Trophoblast cell (in vitro differentiated cells and primary cell): ENCODE data around the gene SSC4D.

Source experiments
- DNase-seq, 2 donors: peaks; one replicate each; pipeline ENCODE4 v3.0.0-alpha.2; 2016
- H2AFZ ChIP-seq: 2 replicates; pipeline ENCODE4 v1.6.1; 2013; ENCODE audit warnings: low read length, moderate library complexity, mild to moderate bottlenecking; ENCODE audit not compliant: insufficient read depth, poor library complexity
- H2AK5ac ChIP-seq: 2 replicates; pipeline ENCODE4 v1.6.1; 2013; ENCODE audit warnings: mild to moderate bottlenecking, low read length
- H2BK120ac ChIP-seq: 2 replicates; pipeline ENCODE4 v1.6.1; 2013; ENCODE audit warnings: low read length, mild to moderate bottlenecking, moderate library complexity; ENCODE audit not compliant: insufficient read depth, poor library complexity
- H2BK12ac ChIP-seq: 2 replicates; pipeline ENCODE4 v1.6.1; 2013; ENCODE audit warnings: mild to moderate bottlenecking, low read length, moderate library complexity
- H2BK5ac ChIP-seq: 2 replicates; pipeline ENCODE4 v1.6.1; 2013; ENCODE audit warnings: low read length, low read depth, moderate library complexity, mild to moderate bottlenecking; ENCODE audit not compliant: poor library complexity
- H3K14ac ChIP-seq: 2 replicates; pipeline ENCODE4 v1.6.1; 2013; ENCODE audit warnings: mild to moderate bottlenecking, low read length
- H3K18ac ChIP-seq: 2 replicates; pipeline ENCODE4 v1.6.1; 2013; ENCODE audit warnings: mild to moderate bottlenecking, low read length
- H3K23ac ChIP-seq: 2 replicates; pipeline ENCODE4 v1.6.1; 2013; ENCODE audit warnings: low read length
- H3K27ac ChIP-seq: 2 replicates; pipeline ENCODE4 v1.5.1; 2013; ENCODE audit warnings: low read depth, mild to moderate bottlenecking, inconsistent platforms, low read length, moderate library complexity
- H3K27me3 ChIP-seq: 2 replicates; pipeline ENCODE4 v1.6.1; 2013; ENCODE audit warnings: inconsistent platforms, mild to moderate bottlenecking, low read length, moderate library complexity; ENCODE audit not compliant: insufficient read depth
- H3K36me3 ChIP-seq, 2 experiments: 1 replicate in 1 of 2; 2 replicates in 1 of 2; pipeline ENCODE4 v1.6.1; 2013; ENCODE audit warnings: low read length in 2 of 2, mild to moderate bottlenecking in 2 of 2, moderate library complexity in 1 of 2; ENCODE audit not compliant: insufficient read depth in 2 of 2, control insufficient read depth in 1 of 2
- H3K4ac ChIP-seq: 2 replicates; pipeline ENCODE4 v1.6.1; 2013; ENCODE audit warnings: low read depth, mild to moderate bottlenecking, low read length, moderate library complexity
- H3K4me1 ChIP-seq, 2 experiments: 1 replicate in 1 of 2; 2 replicates in 1 of 2; pipeline ENCODE4 v1.6.1; 2013; ENCODE audit warnings: low read length in 2 of 2, mild to moderate bottlenecking in 2 of 2, moderate library complexity in 1 of 2; ENCODE audit not compliant: insufficient read depth in 2 of 2, control insufficient read depth in 1 of 2
- H3K4me2 ChIP-seq: 2 replicates; pipeline ENCODE4 v1.6.1; 2013; ENCODE audit warnings: inconsistent platforms, mild to moderate bottlenecking, low read length, moderate library complexity
- H3K4me3 ChIP-seq: 2 replicates; pipeline ENCODE4 v1.5.1; 2013; ENCODE audit warnings: mild to moderate bottlenecking, low read depth, low read length, inconsistent platforms
- H3K79me1 ChIP-seq: one replicate; pipeline ENCODE4 v1.6.1; 2013; ENCODE audit warnings: low read length
- H3K79me2 ChIP-seq: 2 replicates; pipeline ENCODE4 v1.6.1; 2013; ENCODE audit warnings: low read length, mild to moderate bottlenecking; ENCODE audit not compliant: control insufficient read depth, insufficient read depth, poor library complexity
- H3K9ac ChIP-seq: 2 replicates; pipeline ENCODE4 v1.6.1; 2013; ENCODE audit warnings: mild to moderate bottlenecking, low read length
- H3K9me3 ChIP-seq: 2 replicates; pipeline ENCODE4 v1.6.1; 2013; ENCODE audit warnings: low read depth, mild to moderate bottlenecking, control low read depth, inconsistent platforms, low read length; ENCODE audit not compliant: insufficient read depth
- H4K12ac ChIP-seq: 2 replicates; pipeline ENCODE4 v1.6.1; 2013; ENCODE audit warnings: low read depth, mild to moderate bottlenecking, low read length, moderate library complexity
- H4K8ac ChIP-seq: 2 replicates; pipeline ENCODE4 v1.6.1; 2013; ENCODE audit warnings: low read depth, mild to moderate bottlenecking, low read length, moderate library complexity
- H4K91ac ChIP-seq: one replicate; pipeline ENCODE4 v1.6.1; 2013; ENCODE audit warnings: low read depth, mild to moderate bottlenecking, low read length, moderate library complexity
- WGBS: extraction: QIAGEN DNeasy Blood & Tissue Kit; methylation state at CpG from one replicate; pipeline ENCODE4 v1.1.7; 2013; ENCODE audit warnings: missing lambda C conversion rate; ENCODE audit not compliant: insufficient read length, insufficient coverage; ENCODE audit errors: extremely low coverage; 5-methylcytosine and 5-hydroxymethylcytosine counted together

SSC4D gene

GRCh38 chr7:76359111-76359977, 50.2 kb downstream of the SSC4D start:
- Histone ChIP-seq H2BK12ac (peak overlapping the region; percentile 87), H3K18ac (peak overlapping the region; percentile 53), H3K27ac (peak overlapping the region; percentile 68), H3K4ac (peak overlapping the region; percentile 83), H3K4me1 (peaks cover 4 to 8% of the 10 kb centered on the region in 2 experiments), H2AK5ac (peak overlapping the region; percentile 93), H4K8ac (peak overlapping the region; percentile 95), H3K4me3 (peak overlapping the region; percentile 98), H2BK120ac (peak overlapping the region; percentile 92), H3K9ac (peak overlapping the region; percentile 76), H3K79me1 (peaks cover 18% of the 10 kb centered on the region), H3K36me3 (peaks cover 1 to 5% of the 10 kb centered on the region in 2 experiments), H2BK5ac (peak overlapping the region; percentile 95), H4K91ac (peak overlapping the region; percentile 91), H2AFZ (peak overlapping the region; percentile 96), H3K23ac (peak overlapping the region; percentile 25), H3K9me3 (no peaks in the 10 kb centered on the region), H3K4me2 (peak overlapping the region; percentile 82), H4K12ac (peak overlapping the region; percentile 84), H3K27me3 (no peaks in the 10 kb centered on the region), H3K79me2 (peaks cover 19% of the 10 kb centered on the region), H3K14ac (peak overlapping the region; percentile 62)
- peak; percentile 96 to 97 for DNase-seq
- WGBS, result no CpG with 5 or more reads among the region's 41 CpGs

GRCh38 chr7:76358481-76359110, 50.9 kb downstream of the SSC4D start, which contains the start of gene YWHAG:
YWHAG (minus strand) TSS chr7:76358991; CDS start chr7:76358808, 183 bp downstream.
- Histone ChIP-seq H4K91ac (peak within 1 kb of the TSS; percentile 91), H3K36me3 (peaks cover 4 to 8% of the 10 kb centered on the region in 2 experiments), H3K27ac (peak within 1 kb of the TSS; percentile 68), H2AFZ (peak within 1 kb of the TSS; percentile 96), H3K18ac (peak within 1 kb of the TSS; percentile 98), H3K4ac (peak within 1 kb of the TSS; percentile 88), H2AK5ac (peak within 1 kb of the TSS; percentile 93), H4K8ac (peak within 1 kb of the TSS; percentile 95), H3K4me2 (peak within 1 kb of the TSS; percentile 82), H3K79me2 (peaks cover 24% of the 10 kb centered on the region), H3K9ac (peak within 1 kb of the TSS; percentile 92), H2BK12ac (peak within 1 kb of the TSS; percentile 87), H3K27me3 (no peaks in the 10 kb centered on the region), H3K79me1 (peaks cover 18% of the 10 kb centered on the region), H2BK5ac (peak within 1 kb of the TSS; percentile 95), H4K12ac (peak within 1 kb of the TSS; percentile 86), H3K4me3 (peak within 1 kb of the TSS; percentile 98), H3K14ac (peak within 1 kb of the TSS; percentile 93), H3K4me1 (peaks cover 4 to 6% of the 10 kb centered on the region in 2 experiments), H3K9me3 (no peaks in the 10 kb centered on the region), H3K23ac (peak within 1 kb of the TSS; percentile 25), H2BK120ac (peak within 1 kb of the TSS; percentile 92)
- WGBS, result no CpG with 5 or more reads among the region's 80 CpGs
- peak; percentile 80 to 88 for DNase-seq

GRCh38 chr7:76358011-76358480, 51.5 kb downstream of the SSC4D start:
- H3K18ac ChIP-seq, result peak overlapping the region; percentile 98
- H3K9me3 ChIP-seq, result no peaks in the 10 kb centered on the region
- peaks cover 25% of the 10 kb centered on the region for H3K79me2 ChIP-seq
- H3K9ac ChIP-seq, result peak overlapping the region; percentile 92
- H4K8ac ChIP-seq, result peak overlapping the region; percentile 82
- peak overlapping the region; percentile 78 for H2BK120ac ChIP-seq
- H3K14ac ChIP-seq, result peak overlapping the region; percentile 93
- peak overlapping the region; percentile 68 for H2AFZ ChIP-seq
- peak overlapping the region; percentile 63 for H3K27ac ChIP-seq
- peak overlapping the region; percentile 78 for H4K91ac ChIP-seq
- peak overlapping the region; percentile 91 for H2BK5ac ChIP-seq
- H3K27me3 ChIP-seq, result no peaks in the 10 kb centered on the region
- H3K4me2 ChIP-seq, result peak overlapping the region; percentile 77
- H3K4me3 ChIP-seq, result peak overlapping the region; percentile 98
- peak overlapping the region; percentile 55 for H4K12ac ChIP-seq
- peaks cover 4 to 9% of the 10 kb centered on the region in 2 experiments for H3K36me3 ChIP-seq
- peaks cover 4 to 6% of the 10 kb centered on the region in 2 experiments for H3K4me1 ChIP-seq
- peak in 1 of 2 donors; percentile 44 for DNase-seq
- no CpG with 5 or more reads among the region's 27 CpGs for WGBS
- peaks cover 18% of the 10 kb centered on the region for H3K79me1 ChIP-seq
- H2BK12ac ChIP-seq, result no peak overlapping the region
- H3K4ac ChIP-seq, result peak overlapping the region; percentile 88
- H3K23ac ChIP-seq, result no peak overlapping the region
- no peak overlapping the region for H2AK5ac ChIP-seq

- whole genome bisulfite sequencing, result no CpG with 5 or more reads among the region's 10 CpGs
- Histone ChIP-seq H3K27ac (peak overlapping the region; percentile 33), H3K23ac (no peak overlapping the region)
Measured at GRCh38 chr7:76357475-76358010, 52.0 kb downstream of the SSC4D start.

More at GRCh38 chr7:76357475-76358010, 52.0 kb downstream of the SSC4D start:
- Histone ChIP-seq H2AK5ac (no peak overlapping the region), H3K18ac (no peak overlapping the region), H4K91ac (no peak overlapping the region), H4K8ac (no peak overlapping the region), H3K79me2 (peaks cover 25% of the 10 kb centered on the region), H3K9me3 (no peaks in the 10 kb centered on the region), H2BK12ac (no peak overlapping the region), H3K4me2 (peak overlapping the region; percentile 77), H4K12ac (no peak overlapping the region), H3K4ac (peak overlapping the region; percentile 88), H3K4me3 (peak overlapping the region; percentile 98), H3K14ac (peak overlapping the region; percentile 93), H3K36me3 (peaks cover 4 to 9% of the 10 kb centered on the region in 2 experiments), H3K9ac (peak overlapping the region; percentile 92), H3K79me1 (peaks cover 18% of the 10 kb centered on the region), H2AFZ (no peak overlapping the region), H2BK5ac (no peak overlapping the region), H3K27me3 (no peaks in the 10 kb centered on the region), H2BK120ac (no peak overlapping the region), H3K4me1 (peaks cover 4 to 6% of the 10 kb centered on the region in 2 experiments)
- peak in 1 of 2 donors; percentile 56 for DNase-seq
